GM19372 (cell line): Measurements from ENCODE around the gene DTWD1.
"Not testable (repeated sequence)": the region's sequence is repeated elsewhere in the genome, so short reads cannot be mapped to it uniquely, and the experiment has no call there.

Source experiments
- ATAC-seq: cut with Tn5 transposase; IDR thresholded peaks from one replicate; pipeline ENCODE4 v1.9.1; 2021; ENCODE audit warnings: mild to moderate bottlenecking, low read depth, moderate library complexity; ENCODE audit not compliant: unreplicated experiment

Gene DTWD1, protein sequence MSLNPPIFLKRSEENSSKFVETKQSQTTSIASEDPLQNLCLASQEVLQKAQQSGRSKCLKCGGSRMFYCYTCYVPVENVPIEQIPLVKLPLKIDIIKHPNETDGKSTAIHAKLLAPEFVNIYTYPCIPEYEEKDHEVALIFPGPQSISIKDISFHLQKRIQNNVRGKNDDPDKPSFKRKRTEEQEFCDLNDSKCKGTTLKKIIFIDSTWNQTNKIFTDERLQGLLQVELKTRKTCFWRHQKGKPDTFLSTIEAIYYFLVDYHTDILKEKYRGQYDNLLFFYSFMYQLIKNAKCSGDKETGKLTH

DNA sequence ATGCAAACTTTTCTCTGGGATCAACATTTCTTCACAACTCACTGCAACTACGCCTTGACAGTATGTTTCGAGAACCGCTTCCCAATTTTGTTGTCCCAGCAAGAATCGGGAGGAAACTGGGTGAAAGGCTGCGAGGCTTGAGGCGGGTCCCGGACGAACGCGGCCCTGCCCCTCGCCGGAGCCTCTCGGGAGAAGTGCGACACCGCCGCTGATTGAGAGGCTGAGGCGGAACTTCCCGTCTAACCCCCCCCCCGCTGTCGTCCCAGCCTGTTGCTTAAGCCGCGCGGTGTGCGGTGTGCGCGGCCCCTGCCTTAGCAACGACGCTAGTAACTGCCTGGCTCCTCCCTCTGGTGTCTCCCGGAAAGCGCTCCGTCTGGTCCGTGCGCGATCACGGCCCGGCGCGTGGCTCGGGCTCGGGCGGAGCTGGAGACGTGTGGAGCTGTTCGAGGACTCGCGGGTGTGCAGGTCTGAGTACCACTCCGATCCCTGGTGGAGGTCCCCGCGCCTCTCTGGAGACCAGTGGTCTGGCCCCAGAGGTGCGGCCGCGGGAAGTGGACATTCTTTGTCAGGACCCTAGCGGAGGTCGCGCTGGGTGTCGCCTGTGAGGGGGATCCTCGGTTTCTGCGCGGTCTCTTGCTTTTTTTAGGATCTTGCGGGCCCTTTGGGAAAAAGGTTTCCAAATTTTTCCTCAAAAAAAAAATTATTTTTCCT is at the start of gene DTWD1, which contains the start of gene FAM227B:
Gene DTWD1, plus strand, starts transcription at position 391 of the 711 bp plus-strand sequence. CDS start 4,120 bp downstream, outside the sequence.
Gene FAM227B, minus strand, starts transcription at position 161 of the 711 bp plus-strand sequence. CDS start 5,647 bp downstream, outside the sequence.
- ATAC-seq, result peak; percentile 97

GRCh38 chr15:49573421-49573820 is 47.4 kb upstream of the DTWD1 start:
- no peak for ATAC-seq

GRCh38 chr15:49589030-49589429 is 31.8 kb upstream of the DTWD1 start:
- ATAC-seq, result no peak

DNA sequence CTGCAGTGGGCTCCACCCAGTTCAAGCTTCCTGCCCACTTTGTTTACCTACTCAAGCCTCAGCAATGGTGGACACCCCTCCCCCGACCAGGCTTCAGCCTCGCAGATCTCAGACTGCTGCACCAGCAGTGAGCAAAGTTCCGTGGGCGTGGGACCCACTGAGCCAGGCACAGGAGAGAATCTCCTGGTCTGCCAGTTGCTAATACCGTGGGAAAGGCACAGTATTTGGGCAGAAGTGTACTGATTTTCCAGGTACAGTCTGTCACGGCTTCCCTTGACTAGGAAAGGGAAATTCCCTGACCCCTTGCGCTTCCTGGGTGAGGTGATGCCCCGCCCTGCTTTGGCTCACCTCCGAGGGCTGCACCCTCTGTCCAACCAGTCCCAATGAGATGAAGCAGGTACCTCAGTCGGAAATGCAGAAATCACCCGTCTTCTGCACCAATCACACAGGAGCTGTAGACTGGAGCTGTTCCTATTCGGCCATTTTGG is 28.0 kb upstream of the DTWD1 start:
- not testable (repeated sequence) for ATAC-seq

DNA sequence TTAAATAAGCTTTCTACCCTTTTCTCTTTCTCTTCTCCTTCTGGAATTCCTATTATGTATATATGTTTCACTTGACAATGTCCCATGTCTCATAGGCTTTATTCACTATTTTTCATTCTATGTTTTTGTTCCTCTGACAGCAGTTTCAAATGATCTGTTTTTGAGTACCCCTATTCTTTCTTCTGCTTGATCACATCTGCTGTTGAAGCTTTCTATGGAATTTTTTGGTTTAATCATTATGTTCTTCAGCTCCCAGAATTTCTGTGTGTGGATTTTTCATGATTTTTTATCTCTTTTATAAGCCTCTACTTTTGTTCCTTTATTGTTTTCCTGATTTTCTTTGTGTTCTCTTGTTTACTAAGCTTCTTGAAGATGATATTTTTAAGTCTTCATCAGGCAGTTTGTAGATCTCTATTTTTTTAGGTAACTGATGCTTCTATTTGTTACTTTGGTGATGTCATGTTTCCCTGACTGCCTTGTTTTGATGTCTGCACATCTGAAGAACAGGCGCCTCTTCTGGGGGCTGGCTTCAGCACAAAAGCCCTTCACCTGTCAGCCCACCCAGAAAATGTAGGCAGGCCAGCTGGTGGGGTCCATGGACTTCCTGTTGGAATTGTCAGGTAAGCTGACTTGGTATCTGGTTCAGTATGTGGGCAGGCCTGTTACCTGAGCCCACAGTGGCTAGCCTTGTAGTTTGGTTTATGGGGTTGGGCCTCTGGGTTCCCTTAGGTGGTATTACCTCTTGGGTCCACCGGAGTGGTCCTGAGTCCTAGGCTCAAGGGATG is 16.0 kb upstream of the DTWD1 start:
- no peak for ATAC-seq

GRCh38 chr15:49605588-49605987 is 15.3 kb upstream of the DTWD1 start:
- no peak for ATAC-seq

GRCh38 chr15:49606594-49606993 is 14.3 kb upstream of the DTWD1 start:
- no peak for ATAC-seq

GRCh38 chr15:49610157-49610918 is 10.5 kb upstream of the DTWD1 start:
- ATAC-seq, result no peak

GRCh38 chr15:49612240-49612639 is 8.6 kb upstream of the DTWD1 start:
- ATAC-seq, result not testable (repeated sequence)

- ATAC-seq, result no peak
These were observed 1.6 kb upstream of the DTWD1 start for GRCh38 chr15:49619226-49619625.

GRCh38 chr15:49620199-49620598 is 649 bp upstream of the DTWD1 start:
- no peak for ATAC-seq

DNA sequence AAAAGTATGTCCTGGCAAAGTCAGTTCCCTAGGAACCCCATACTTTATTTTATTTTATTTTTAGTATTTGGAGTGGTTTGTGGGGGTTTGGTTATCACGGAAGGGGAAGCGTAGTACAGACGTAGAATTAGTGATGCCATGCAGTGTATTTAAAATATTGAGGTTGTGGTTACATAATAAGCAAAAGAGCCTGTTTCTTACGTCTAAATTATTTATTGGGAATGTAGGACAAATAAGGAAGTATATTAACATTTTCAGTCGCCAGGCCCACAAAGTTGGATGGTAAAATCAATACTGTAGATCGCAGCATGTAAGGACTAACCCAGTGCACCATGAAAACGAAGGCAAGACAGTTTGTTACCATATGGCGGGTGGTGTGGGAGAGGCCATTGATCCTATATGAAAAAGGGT is 558 bp downstream of the DTWD1 start:
- ATAC-seq, result no peak

DNA sequence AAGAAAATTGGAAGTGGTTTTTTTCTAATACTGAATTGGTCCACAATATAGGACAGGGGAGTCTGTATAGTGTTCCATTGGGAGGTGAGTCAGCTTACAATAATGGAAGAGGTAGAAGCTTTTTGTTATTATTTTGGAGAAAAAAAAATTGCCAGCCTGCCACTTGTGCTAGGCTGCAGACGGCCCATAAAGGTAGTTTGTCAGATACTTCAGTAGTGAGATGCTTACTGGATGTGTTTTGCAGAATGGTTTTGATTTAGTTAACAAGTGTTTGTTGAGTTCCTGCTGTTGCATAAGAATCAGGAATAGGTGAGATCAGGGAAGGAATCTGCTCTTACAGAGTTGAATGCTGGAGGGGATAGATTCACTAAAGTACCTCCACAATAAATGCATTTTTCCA is 1.0 kb downstream of the DTWD1 start:
- ATAC-seq, result no peak

DNA sequence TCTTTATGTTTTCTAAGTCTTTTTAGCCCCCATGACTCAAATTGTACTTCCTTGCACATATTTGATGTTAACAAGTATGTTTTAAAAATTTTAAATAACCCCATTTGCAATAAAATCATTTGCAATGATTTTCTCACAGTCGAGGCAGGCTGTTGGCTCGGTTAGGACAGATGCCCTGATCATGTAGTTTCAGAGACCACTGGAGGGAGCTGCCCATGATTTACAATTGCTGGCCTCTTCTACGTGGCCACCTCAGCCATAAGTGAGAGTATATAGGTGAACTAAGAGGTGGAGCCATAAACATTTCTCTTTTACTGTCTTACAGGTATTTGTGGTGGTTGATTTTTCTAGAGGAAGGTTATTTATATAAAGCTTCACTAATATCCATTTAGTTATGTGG is 1.7 kb downstream of the DTWD1 start:
- no peak for ATAC-seq

DNA sequence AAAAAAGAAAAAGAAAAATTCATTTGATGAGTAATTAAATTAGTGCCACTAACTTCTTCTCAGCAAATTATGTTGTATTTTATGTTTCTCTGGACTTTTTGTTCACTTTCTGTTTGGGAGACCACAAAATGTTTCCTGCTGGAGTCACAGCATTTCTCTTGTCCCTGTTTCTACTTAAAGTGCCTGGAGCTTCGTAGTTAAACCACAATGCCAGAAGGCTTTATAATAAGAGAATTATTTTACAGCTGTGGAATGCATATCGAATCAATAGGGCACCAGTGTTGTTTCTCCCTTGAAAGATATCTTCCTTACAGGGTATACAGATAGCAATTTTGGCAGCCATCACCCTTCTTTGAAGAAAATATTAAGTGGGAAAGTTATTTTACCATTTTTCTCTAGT is 3.2 kb downstream of the DTWD1 start:
- no peak for ATAC-seq

- ATAC-seq, result no peak
These were observed 4.7 kb downstream of the DTWD1 start for GRCh38 chr15:49625460-49626036.

- no peak for ATAC-seq
These were observed 6.6 kb downstream of the DTWD1 start for GRCh38 chr15:49627407-49627877.

DNA sequence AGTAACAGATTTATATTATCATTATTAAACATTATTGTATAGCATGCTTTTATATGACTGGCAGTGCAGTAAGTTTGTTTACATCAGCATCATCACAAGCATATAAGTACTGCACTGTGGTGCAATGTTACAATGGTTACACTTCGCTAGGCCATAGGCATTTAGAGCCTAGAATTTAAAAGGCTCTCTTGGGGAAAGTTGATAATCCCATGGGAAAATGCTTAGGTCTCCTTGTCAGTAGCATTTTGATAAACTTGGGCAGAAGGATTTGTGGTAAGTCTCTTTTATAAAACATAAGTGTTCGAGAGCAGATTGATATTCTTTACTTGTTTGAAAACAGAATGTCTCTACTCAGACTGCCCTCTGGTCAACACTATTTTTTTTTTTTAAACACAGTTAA is 7.5 kb downstream of the DTWD1 start:
- ATAC-seq, result no peak

- ATAC-seq, result no peak
These were observed 17.0 kb downstream of the DTWD1 start for GRCh38 chr15:49637857-49638256.

GRCh38 chr15:49644364-49644794 is 23.5 kb downstream of the DTWD1 start:
- no peak for ATAC-seq
